ENCODE data around the gene MUC2.

GRCh38 chr11:1117992-1118391 is 43.3 kb downstream of the MUC2 start:
- no peak for TF ChIP-seq EP300 (IDR thresholded peaks at IDR 0.05; ENCODE audit: low read depth in 2 of 2, low read length in 2 of 2)
- TF ChIP-seq EP300 (CRISPR knock-in tag; IDR thresholded peaks at IDR 0.05; ENCODE audit: borderline replicate concordance), result no peak
- no peak for TF ChIP-seq EZH2 (conservative IDR thresholded peaks at IDR 0.05; ENCODE audit: low read depth, low read length)
- no peak for TF ChIP-seq FOXA1 (IDR thresholded peaks at IDR 0.05)
- no peak for TF ChIP-seq FOXA1 (CRISPR knock-in tag; IDR thresholded peaks at IDR 0.05)
- TF ChIP-seq TIGD3 (CRISPR knock-in tag; IDR thresholded peaks at IDR 0.05; ENCODE audit: borderline replicate concordance), result no peak
- TF ChIP-seq SSRP1 (CRISPR knock-in tag; IDR thresholded peaks at IDR 0.05), result no peak
- no peak for TF ChIP-seq SMC3 (IDR thresholded peaks at IDR 0.05; ENCODE audit: low read length)
- TF ChIP-seq RXRA (CRISPR knock-in tag; IDR thresholded peaks at IDR 0.05), result no peak
- TF ChIP-seq SOX13 (IDR thresholded peaks at IDR 0.05), result no peak
- TF ChIP-seq SOX13 (CRISPR knock-in tag; conservative IDR thresholded peaks at IDR 0.05 in 1 of 2, IDR thresholded peaks at IDR 0.05 in 1 of 2), result no peak
- no peak for TF ChIP-seq CAMTA2 (CRISPR knock-in tag; IDR thresholded peaks at IDR 0.05; ENCODE audit: borderline replicate concordance)
- no peak for TF ChIP-seq POGK (CRISPR knock-in tag; conservative IDR thresholded peaks at IDR 0.05)
- TF ChIP-seq CEBPB (IDR thresholded peaks at IDR 0.05; ENCODE audit: borderline replicate concordance, low read depth, low read length), result no peak
- TF ChIP-seq KAT7 (CRISPR knock-in tag; IDR thresholded peaks at IDR 0.05; ENCODE audit: borderline replicate concordance), result no peak
- TF ChIP-seq CTCF (CRISPR knock-in tag; IDR thresholded peaks at IDR 0.05), result no peak
- no peak for TF ChIP-seq SRY (CRISPR knock-in tag; IDR thresholded peaks at IDR 0.05)

All from HepG2 (cell line).